GM12878 (cell line): ENCODE results near the gene CDCA5. TPM values are rescaled to one million over a fixed set of nuclear protein-coding genes. Genes with fewer than 3 reads are reported as not detected.

Source experiments
- ASH2L ChIP-seq: fragments of 300-600, 200-600 bp; sonication (generic); IDR thresholded peaks from 2 replicates; pipeline ENCODE4 v1.6.1; 2017; ENCODE audit warnings: low read depth, mild to moderate bottlenecking, borderline replicate concordance
- ATF7 ChIP-seq: fragments of 450-650 bp; IDR thresholded peaks from 2 replicates; pipeline ENCODE4 v1.6.1; 2016; ENCODE audit warnings: low read depth, mild to moderate bottlenecking
- BRCA1 ChIP-seq: IDR thresholded peaks from 2 replicates; pipeline ENCODE4 v1.6.1; 2011; ENCODE audit warnings: low read depth, low read length, improper control_type of control experiment
- CBX5 ChIP-seq: sonication (generic); IDR thresholded peaks from 2 replicates; pipeline ENCODE4 v1.6.1; 2016; ENCODE audit warnings: low read depth, moderate library complexity, mild to moderate bottlenecking, inconsistent platforms
- EZH2 ChIP-seq: IDR thresholded peaks from 2 replicates; pipeline ENCODE4 v1.6.1; 2012; ENCODE audit warnings: low read depth, mild to moderate bottlenecking, control low read depth, inconsistent platforms, low read length, borderline replicate concordance; ENCODE audit not compliant: control insufficient read depth
- FOS ChIP-seq: IDR thresholded peaks from 3 replicates; pipeline ENCODE4 v1.6.1; 2011; ENCODE audit warnings: borderline replicate concordance; ENCODE audit not compliant: insufficient read length; ENCODE audit errors: extremely low read depth
- FOXK2 ChIP-seq: fragments of 450-650 bp; IDR thresholded peaks from 2 replicates; pipeline ENCODE4 v1.6.1; 2017; ENCODE audit warnings: mild to moderate bottlenecking, moderate library complexity
- HDAC6 ChIP-seq: fragments of 200-600 bp; sonication (generic); IDR thresholded peaks from one replicate; pipeline ENCODE4 v1.8.0; 2017; ENCODE audit warnings: antibody characterized with exemption; ENCODE audit not compliant: unreplicated experiment
- IRF4 ChIP-seq: IDR thresholded peaks from 2 replicates; pipeline ENCODE4 v1.6.1; 2011; ENCODE audit warnings: low read depth, low read length
- IRF5 ChIP-seq: fragments of 450-650 bp; IDR thresholded peaks from 2 replicates; pipeline ENCODE4 v1.6.1; 2017; ENCODE audit warnings: borderline replicate concordance
- MTA2 ChIP-seq: fragments of 450-650 bp; IDR thresholded peaks from 2 replicates; pipeline ENCODE4 v1.6.1; 2016; ENCODE audit warnings: low read depth, mild to moderate bottlenecking, moderate library complexity
- MXI1 ChIP-seq: fragments of 150-350 bp; IDR thresholded peaks from 2 replicates; pipeline ENCODE4 v1.6.1; 2011; ENCODE audit warnings: low read depth, mild to moderate bottlenecking, inconsistent platforms, low read length, improper control_type of control experiment
- NFYA ChIP-seq: IDR thresholded peaks from 2 replicates; pipeline ENCODE4 v1.6.1; 2011; ENCODE audit warnings: low read depth, mild to moderate bottlenecking, low read length, improper control_type of control experiment, borderline replicate concordance
- NFYB ChIP-seq: IDR thresholded peaks from 2 replicates; pipeline ENCODE4 v1.6.1; 2011; ENCODE audit warnings: low read depth, mild to moderate bottlenecking, low read length, improper control_type of control experiment, moderate library complexity; ENCODE audit not compliant: insufficient read depth
- NKRF ChIP-seq: fragments of 450-650 bp; conservative IDR thresholded peaks from 2 replicates; pipeline ENCODE4 v1.6.1; 2017; ENCODE audit warnings: mild to moderate bottlenecking, moderate library complexity
- POLR2A ChIP-seq: IDR thresholded peaks from 2 replicates; pipeline ENCODE4 v1.6.1; 2011; ENCODE audit warnings: low read depth, mild to moderate bottlenecking, low read length
- POLR2AphosphoS5 ChIP-seq: IDR thresholded peaks from 2 replicates; pipeline ENCODE4 v1.6.1; 2011; ENCODE audit warnings: mild to moderate bottlenecking, low read length, inconsistent platforms
- RAD21 ChIP-seq: IDR thresholded peaks from 2 replicates; pipeline ENCODE4 v1.6.1; 2011; ENCODE audit warnings: mild to moderate bottlenecking, low read depth, low read length, moderate library complexity; ENCODE audit not compliant: insufficient read depth
- RCOR1 ChIP-seq: conservative IDR thresholded peaks from 2 replicates; pipeline ENCODE4 v1.6.1; 2012; ENCODE audit warnings: low read depth, low read length, improper control_type of control experiment
- SREBF2 ChIP-seq: IDR thresholded peaks from 2 replicates; pipeline ENCODE4 v1.6.1; 2012; ENCODE audit warnings: mild to moderate bottlenecking, low read length
- SRF ChIP-seq, 2 experiments: IDR thresholded peaks; 2 replicates each; pipeline ENCODE4 v1.6.1; 2011; ENCODE audit warnings: low read depth in 2 of 2, low read length in 2 of 2, mild to moderate bottlenecking in 1 of 2, moderate library complexity in 1 of 2
- STAT3 ChIP-seq: IDR thresholded peaks from 2 replicates; pipeline ENCODE4 v1.6.1; 2011; ENCODE audit warnings: low read depth, low read length, improper control_type of control experiment
- TCF3 ChIP-seq: IDR thresholded peaks from 2 replicates; pipeline ENCODE4 v1.6.1; 2012; ENCODE audit warnings: low read depth, mild to moderate bottlenecking, low read length, borderline replicate concordance; ENCODE audit not compliant: insufficient read depth
- YBX1 ChIP-seq: fragments of 450-650 bp; IDR thresholded peaks from 2 replicates; pipeline ENCODE4 v1.6.1; 2016; ENCODE audit warnings: antibody characterized with exemption
- polyA plus RNA-seq, 11 experiments: library from polyadenylated mRNA; depleted of rRNA in 4 of 11; unstranded in 6 of 11; stranded (reverse) in 5 of 11; fragments of >200 nt; fragmentation: Nextera tagmentation in 4 of 11; fragmentation: Illumina TruSeq in 1 of 11; extraction: Ambion mirVana in 4 of 11; extraction: Trizol in 1 of 11; gene quantifications; 1 replicate in 1 of 11; 2 replicates in 10 of 11; pipeline versions ENCODE4 v1.2.1 to v1.2.3, GENCODE V29; 2011 to 2016; ENCODE audit warnings: inconsistent platforms in 2 of 11, missing spikeins in 2 of 11, low read depth in 1 of 11
- total RNA-seq, 4 experiments: library from RNA; depleted of rRNA in 3 of 4; stranded (reverse); fragments of >200 nt in 3 of 4; fragmentation: Illumina TruSeq in 1 of 4; extraction: Trizol in 1 of 4; gene quantifications; 2 replicates each; pipeline versions ENCODE4 v1.2.1 to v1.2.3, GENCODE V29; 2013 to 2021
- TF ChIP-seq, protein P1 (sequence below): IDR thresholded peaks from 2 replicates; pipeline ENCODE4 v1.6.1; 2011; ENCODE audit warnings: mild to moderate bottlenecking, low read depth, low read length, moderate library complexity; ENCODE audit not compliant: insufficient replicate concordance

The CDCA5 gene
- total and polyA plus RNA-seq, 10 of the 15 experiments (the other 5 are each of a cell fraction or from before 2014, with no cell fraction given), result 21.2 to 107 (median 64.9) TPM

DNA sequence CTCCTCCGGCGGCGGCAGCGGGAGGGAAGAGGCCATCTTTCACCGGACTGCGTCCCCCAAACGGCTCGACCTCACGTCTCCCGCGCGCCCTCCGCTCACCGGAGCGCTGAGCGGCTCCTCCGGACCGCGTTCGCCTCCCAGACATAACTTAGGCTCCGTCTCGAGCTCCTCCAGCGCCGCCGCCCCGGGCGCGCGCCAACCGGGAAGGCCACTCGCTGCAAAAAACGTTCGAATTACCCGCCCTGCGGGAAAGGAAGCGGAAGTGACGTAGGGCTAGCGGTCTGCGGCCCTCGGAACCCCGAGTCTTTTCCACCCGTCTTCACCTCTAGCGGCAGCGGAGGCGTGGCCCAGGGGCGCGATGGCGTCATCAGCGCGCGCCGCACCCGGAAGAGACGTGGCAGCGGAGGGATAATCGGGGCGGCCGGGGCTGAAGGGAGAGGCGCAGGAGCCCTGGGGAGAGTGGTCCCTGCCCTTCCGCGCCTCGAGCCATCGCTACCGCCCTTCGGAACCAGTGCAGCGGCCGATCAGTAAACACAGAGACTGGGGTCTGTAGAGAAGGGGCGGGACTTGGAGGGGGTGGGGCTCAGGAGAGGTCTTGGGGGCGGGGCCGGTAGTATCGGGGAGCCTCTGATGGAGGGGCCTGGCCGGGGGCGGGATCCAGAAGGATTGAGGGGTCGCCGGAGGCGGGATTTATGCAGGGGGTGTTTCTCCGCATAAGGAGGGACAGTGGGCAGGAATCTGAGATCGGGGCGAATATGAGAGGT, at the start of gene CDCA5, which contains the start of gene ZFPL1 (continued):
- no peak for TF ChIP-seq ASH2L
- no peak for TF ChIP-seq RAD21
- no peak for TF ChIP-seq RCOR1
- no peak for TF ChIP-seq HDAC6
- TF ChIP-seq FOXK2, result 0 out of 2 replicates have a peak, but pooled peaks have one; percentile 22
- TF ChIP-seq IRF4, result peak; percentile 43; the same call in 1 of the 2 replicates
- TF ChIP-seq, protein P1, sequence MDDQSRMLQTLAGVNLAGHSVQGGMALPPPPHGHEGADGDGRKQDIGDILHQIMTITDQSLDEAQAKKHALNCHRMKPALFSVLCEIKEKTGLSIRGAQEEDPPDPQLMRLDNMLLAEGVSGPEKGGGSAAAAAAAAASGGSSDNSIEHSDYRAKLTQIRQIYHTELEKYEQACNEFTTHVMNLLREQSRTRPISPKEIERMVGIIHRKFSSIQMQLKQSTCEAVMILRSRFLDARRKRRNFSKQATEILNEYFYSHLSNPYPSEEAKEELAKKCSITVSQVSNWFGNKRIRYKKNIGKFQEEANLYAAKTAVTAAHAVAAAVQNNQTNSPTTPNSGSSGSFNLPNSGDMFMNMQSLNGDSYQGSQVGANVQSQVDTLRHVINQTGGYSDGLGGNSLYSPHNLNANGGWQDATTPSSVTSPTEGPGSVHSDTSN, result no peak
- 0 out of 2 replicates have a peak, but pooled peaks have one; percentile 46 for TF ChIP-seq SREBF2
- TF ChIP-seq NFYA, result no peak
- no peak for TF ChIP-seq BRCA1
- TF ChIP-seq NKRF, result peak; percentile 100
- peak; percentile 84 for TF ChIP-seq ATF7
- no peak for TF ChIP-seq TCF3
- TF ChIP-seq YBX1, result no peak
- TF ChIP-seq POLR2AphosphoS5, result peak; percentile 90; the same call in 1 of the 2 replicates
- TF ChIP-seq IRF5, result no peak
- TF ChIP-seq POLR2A, result peak; percentile 97
- peak; percentile 28; the same call in 1 of the 2 replicates for TF ChIP-seq NFYB
- TF ChIP-seq SRF (IDR thresholded peaks at IDR 0.05; ENCODE audit: low read depth in 2 of 2, low read length in 2 of 2), result peak; percentile 10 to 84; a peak in 3 of 4 replicates
- TF ChIP-seq MXI1, result peak; percentile 98
- TF ChIP-seq MTA2, result no peak
- no peak for TF ChIP-seq FOS
- no peak for TF ChIP-seq EZH2
- TF ChIP-seq STAT3, result no peak
- no peak for TF ChIP-seq CBX5
